Vagina (tissue), 2 donors: Measurements from ENCODE around the gene CALN1. TPM values are rescaled to one million over a fixed set of nuclear protein-coding genes. Genes with fewer than 3 reads are reported as not detected.

Experiments
- DNase-seq, 2 donors: peaks; one replicate each; pipeline ENCODE4 v3.0.0-alpha.2; 2017; ENCODE audit errors: extremely low spot score in 2 of 2
- H3K27ac ChIP-seq: fragments of 200-600 bp; sonication (generic); one replicate; pipeline ENCODE4 v1.5.1; 2019
- H3K27me3 ChIP-seq: fragments of 200-600 bp; sonication (generic); one replicate; pipeline ENCODE4 v1.5.1; 2019
- H3K36me3 ChIP-seq, 2 donors: fragments of 200-600 bp; sonication (generic); one replicate each; pipeline ENCODE4 v1.5.1; 2017 to 2019
- H3K4me1 ChIP-seq: fragments of 200-600 bp; sonication (generic); one replicate; pipeline ENCODE4 v1.5.1; 2019
- H3K4me3 ChIP-seq, 2 donors: fragments of 200-600 bp; sonication (generic); 1 replicate in 1 of 2; 2 replicates in 1 of 2; pipeline ENCODE4 v1.5.1; 2016 to 2019
- H3K9me3 ChIP-seq: fragments of 200-600 bp; sonication (generic); one replicate; pipeline ENCODE4 v1.5.1; 2019
- CTCF ChIP-seq, 3 experiments: fragments of 450-650 bp in 2 of 3; fragments of 200-600 bp in 1 of 3; sonication (generic) in 1 of 3; IDR thresholded peaks; one replicate each; pipeline ENCODE4 v1.5.1; 2017 to 2019; ENCODE audit warnings: antibody characterized with exemption in 3 of 3, mild to moderate bottlenecking in 2 of 3, moderate library complexity in 2 of 3
- POLR2A ChIP-seq, 2 donors: fragments of 450-650 bp; IDR thresholded peaks; one replicate each; pipeline ENCODE4 v1.6.1; 2017; ENCODE audit warnings: antibody characterized with exemption in 2 of 2, mild to moderate bottlenecking in 2 of 2, moderate library complexity in 2 of 2
- POLR2AphosphoS5 ChIP-seq, 2 donors: sonication (generic); formaldehyde crosslinking; IDR thresholded peaks; one replicate each; pipeline ENCODE4 v1.9.0; 2017; ENCODE audit warnings: antibody characterized with exemption in 2 of 2, mild to moderate bottlenecking in 2 of 2, low read depth in 1 of 2; ENCODE audit not compliant: insufficient read depth in 1 of 2
- intact Hi-C: fragments of 100-400 bp; cut with DNase I; formaldehyde crosslinking; loops from one replicate; pipeline ENCODE4 v1.15.1; 2023
- total RNA-seq: library from RNA; depleted of rRNA; stranded (reverse); fragments of >200 nt; gene quantifications from one replicate; pipeline ENCODE4 v1.2.3, GENCODE V29; 2016

The CALN1 gene
- total RNA-seq, 1 donor from 2014 or later, result 6.9 TPM

- Histone ChIP-seq H3K4me1 (no peaks in the 10 kb centered on the region), H3K27ac (no peak overlapping the region), H3K9me3 (peaks cover 18% of the 10 kb centered on the region), H3K27me3 (no peaks in the 10 kb centered on the region), H3K36me3 (no peaks in the 10 kb centered on the region), H3K4me3 (no peak overlapping the region)
- intact Hi-C loops, result no loop called here
- TF ChIP-seq POLR2A (IDR thresholded peaks at IDR 0.05), result no peak
- DNase-seq, result no peak
These were observed 624.6 kb downstream of the CALN1 start for GRCh38 chr7:71787513-71787912.

GRCh38 chr7:71785216-71785615 is 626.9 kb downstream of the CALN1 start:
- Histone ChIP-seq H3K27ac (no peak overlapping the region), H3K9me3 (peaks cover 18% of the 10 kb centered on the region), H3K4me1 (no peaks in the 10 kb centered on the region), H3K27me3 (no peaks in the 10 kb centered on the region), H3K36me3 (no peaks in the 10 kb centered on the region), H3K4me3 (no peak overlapping the region)
- DNase-seq, result peak in 1 of 2 donors; percentile 43
- TF ChIP-seq CTCF (IDR thresholded peaks at IDR 0.05), result no peak
- no peak for TF ChIP-seq POLR2AphosphoS5 (IDR thresholded peaks at IDR 0.05; ENCODE audit: insufficient read depth in 1 of 2, low read depth in 1 of 2)
- no peak for TF ChIP-seq POLR2A (IDR thresholded peaks at IDR 0.05)
- intact Hi-C loops, result no loop called here

GRCh38 chr7:71784781-71785180 is 627.4 kb downstream of the CALN1 start:
- no peak for TF ChIP-seq POLR2A (IDR thresholded peaks at IDR 0.05)
- TF ChIP-seq CTCF (IDR thresholded peaks at IDR 0.05), result no peak
- TF ChIP-seq POLR2AphosphoS5 (IDR thresholded peaks at IDR 0.05; ENCODE audit: insufficient read depth in 1 of 2, low read depth in 1 of 2), result no peak
- intact Hi-C loops, result no loop called here
- peak; percentile 60 to 89 for DNase-seq

GRCh38 chr7:71784180-71784579 is 628.0 kb downstream of the CALN1 start:
- Histone ChIP-seq H3K27ac (no peak overlapping the region), H3K36me3 (no peaks in the 10 kb centered on the region), H3K27me3 (no peaks in the 10 kb centered on the region), H3K4me3 (no peak overlapping the region), H3K9me3 (peaks cover 18% of the 10 kb centered on the region), H3K4me1 (no peaks in the 10 kb centered on the region)
- intact Hi-C loops, result no loop called here
- TF ChIP-seq CTCF (IDR thresholded peaks at IDR 0.05) (no peak), POLR2A (IDR thresholded peaks at IDR 0.05) (no peak), POLR2AphosphoS5 (IDR thresholded peaks at IDR 0.05; ENCODE audit: insufficient read depth in 1 of 2, low read depth in 1 of 2) (no peak)
- DNase-seq, result peak in 1 of 2 donors; percentile 47

More at GRCh38 chr7:71784781-71785180, 627.4 kb downstream of the CALN1 start:
- Histone ChIP-seq H3K9me3 (peaks cover 18% of the 10 kb centered on the region), H3K4me1 (no peaks in the 10 kb centered on the region), H3K27ac (no peak overlapping the region), H3K27me3 (no peaks in the 10 kb centered on the region), H3K36me3 (no peaks in the 10 kb centered on the region), H3K4me3 (no peak overlapping the region)

- Histone ChIP-seq H3K36me3 (no peaks in the 10 kb centered on the region), H3K4me1 (no peaks in the 10 kb centered on the region), H3K27me3 (no peaks in the 10 kb centered on the region), H3K4me3 (no peak overlapping the region), H3K27ac (no peak overlapping the region), H3K9me3 (peaks cover 14% of the 10 kb centered on the region)
- no peak for TF ChIP-seq CTCF (IDR thresholded peaks at IDR 0.05)
- no peak for TF ChIP-seq POLR2AphosphoS5 (IDR thresholded peaks at IDR 0.05; ENCODE audit: insufficient read depth in 1 of 2, low read depth in 1 of 2)
- no peak for TF ChIP-seq POLR2A (IDR thresholded peaks at IDR 0.05)
- intact Hi-C loops, result no loop called here
- peak; percentile 2 to 46 for DNase-seq
These were observed 628.4 kb downstream of the CALN1 start for GRCh38 chr7:71783779-71784178.
